Head of caudate nucleus (tissue), 42 donors: ENCODE results near the gene LRCH4.
"Not testable (repeated sequence)": the region's sequence is repeated elsewhere in the genome, so short reads cannot be mapped to it uniquely, and the experiment has no call there.

Experiments used
- DNase-seq, 42 donors: peaks; one replicate each; pipeline versions ENCODE4 v3.0.0 to v3.0.0-alpha.2; 2020 to 2021; ENCODE audit warnings: mixed read lengths in 7 of 42
- intact Hi-C: fragments of 100-400 bp; cut with DNase I; formaldehyde crosslinking; loops from one replicate; pipeline ENCODE4 v1.15.0; 2022

Gene LRCH4

GRCh38 chr7:100571829-100572116 lies 14.2 kb downstream of the LRCH4 start:
- intact Hi-C loops, result no loop called here

GRCh38 chr7:100570954-100571828 lies 14.7 kb downstream of the LRCH4 start:
- intact Hi-C loops, result no loop called here
- no peak for DNase-seq

More at GRCh38 chr7:100571829-100572116, 14.2 kb downstream of the LRCH4 start:
- no peak for DNase-seq

DNA sequence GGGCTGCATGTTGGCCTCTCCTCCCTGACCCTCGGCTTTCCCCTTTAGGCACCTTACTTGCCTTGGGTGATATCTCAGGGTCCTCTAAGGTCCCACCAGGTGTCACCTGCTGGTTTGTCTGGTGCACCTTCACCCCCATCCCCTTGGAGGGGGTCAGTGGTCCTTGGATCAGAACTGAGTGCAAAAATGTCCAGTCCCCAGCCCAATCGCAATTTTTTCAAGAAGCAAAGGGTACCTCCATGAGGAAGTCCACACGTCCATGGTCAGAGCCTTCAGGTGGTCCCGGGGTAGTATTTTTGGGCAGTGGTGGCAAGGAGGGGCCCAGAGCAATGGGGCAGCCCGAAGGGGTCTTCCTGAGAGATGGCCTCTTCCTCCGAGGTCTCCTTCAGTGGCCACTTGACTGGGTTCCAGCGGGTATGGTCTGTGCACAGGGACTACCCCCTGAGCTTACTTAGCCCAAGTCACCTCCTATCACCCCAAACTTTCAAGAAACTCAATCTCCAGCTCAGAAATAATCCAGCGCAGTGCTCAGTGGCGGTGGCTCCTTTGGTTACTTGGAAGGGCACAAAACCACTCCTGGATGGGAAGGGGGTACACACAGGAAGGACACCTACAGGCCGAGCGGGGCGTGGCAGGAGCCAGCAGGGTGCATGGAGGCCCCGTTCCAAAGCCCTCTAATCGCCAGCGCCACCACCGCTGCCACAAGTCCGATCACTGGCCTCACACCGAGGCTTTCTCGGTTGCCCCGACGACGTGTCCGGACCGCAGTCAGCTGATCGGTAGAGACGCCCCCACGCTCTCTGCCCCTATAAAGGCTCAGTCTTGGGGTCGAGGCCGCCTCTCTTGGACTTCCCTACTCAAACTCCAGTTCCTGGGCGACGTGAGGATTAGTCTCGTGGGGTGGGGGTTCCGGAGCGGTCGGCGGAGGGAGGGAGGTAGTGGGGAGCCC lies 16.8 kb downstream of the LRCH4 start:
- intact Hi-C loops, result loop anchor here (5.0 kb wide), 1 partner anchor 87 kb away; the partner anchor contains the start of gene NYAP1
- peak in 41 of 42 donors; percentile 34 to 85 (median 71) for DNase-seq

GRCh38 chr7:100568176-100568895 lies 17.6 kb downstream of the LRCH4 start:
- no peak for DNase-seq
- intact Hi-C loops, result loop anchor here (5.0 kb wide), 1 partner anchor 86 kb away; the partner anchor contains the start of gene NYAP1

DNA sequence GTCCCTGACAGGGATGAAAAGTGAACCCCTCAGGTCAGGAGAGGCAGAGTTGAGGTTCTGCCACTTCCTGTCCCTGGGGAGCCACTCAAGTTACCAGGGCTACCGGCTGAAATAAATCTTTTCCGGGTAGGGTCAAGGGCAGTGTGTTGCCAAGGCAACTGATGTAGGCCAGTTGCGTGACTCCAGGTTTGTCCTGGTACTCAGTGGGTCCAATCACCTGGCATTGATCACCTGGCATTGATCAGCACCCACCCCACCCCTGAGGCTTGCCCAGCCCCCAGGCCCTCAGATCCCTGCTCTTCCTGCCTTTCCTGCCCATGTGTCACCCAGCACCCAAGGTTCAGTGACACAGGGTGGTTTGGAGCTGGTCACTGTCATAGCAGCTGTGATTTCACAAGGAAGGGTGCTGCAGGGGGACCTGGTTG lies 18.2 kb downstream of the LRCH4 start:
- intact Hi-C loops, result loop anchor here (5.0 kb wide), 1 partner anchor 85 kb away; the partner anchor contains the start of gene NYAP1
- DNase-seq, result no peak

GRCh38 chr7:100567031-100567730 lies 18.7 kb downstream of the LRCH4 start:
- intact Hi-C loops, result loop anchor here (5.0 kb wide), 1 partner anchor 85 kb away; the partner anchor contains the start of gene NYAP1
- DNase-seq, result peak in 1 of 42 donors; percentile 31

- intact Hi-C loops, result loop anchor here (5.0 kb wide), 1 partner anchor 84 kb away; the partner anchor contains the start of gene NYAP1
- DNase-seq, result peak in 1 of 42 donors; percentile 21
Observed at GRCh38 chr7:100566018-100566531, 19.9 kb downstream of the LRCH4 start.

- intact Hi-C loops, result loop anchor here (5.0 kb wide), 1 partner anchor 83 kb away; the partner anchor contains the start of gene NYAP1
- peak in 1 of 42 donors; percentile 10 for DNase-seq
Observed at GRCh38 chr7:100565133-100565571, 20.8 kb downstream of the LRCH4 start.

DNA sequence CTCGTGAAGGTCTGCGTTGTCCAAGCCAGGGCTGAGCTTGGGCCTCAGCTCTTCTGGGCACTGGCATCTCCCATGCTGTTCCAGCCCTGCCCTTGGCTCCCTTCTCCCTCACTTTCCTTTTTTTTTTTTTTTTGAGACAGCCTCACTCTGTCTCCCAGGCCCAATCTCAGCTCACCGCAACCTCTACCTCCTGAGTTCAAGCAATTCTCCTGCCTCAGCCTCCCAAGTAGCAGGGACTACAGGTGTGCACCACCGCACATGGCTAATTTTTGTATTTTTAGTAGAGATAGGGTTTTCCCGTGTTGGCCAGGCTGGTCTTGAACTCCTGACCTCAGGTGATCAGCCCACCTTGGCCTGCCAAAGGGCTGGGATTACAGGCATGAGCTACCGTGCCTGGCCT lies 21.5 kb downstream of the LRCH4 start:
- DNase-seq, intact Hi-C loops: not testable (repeated sequence)

GRCh38 chr7:100563809-100564400 lies 22.0 kb downstream of the LRCH4 start:
- DNase-seq, result peak; percentile 64 to 94 (median 84)
- intact Hi-C loops, result no loop called here

DNA sequence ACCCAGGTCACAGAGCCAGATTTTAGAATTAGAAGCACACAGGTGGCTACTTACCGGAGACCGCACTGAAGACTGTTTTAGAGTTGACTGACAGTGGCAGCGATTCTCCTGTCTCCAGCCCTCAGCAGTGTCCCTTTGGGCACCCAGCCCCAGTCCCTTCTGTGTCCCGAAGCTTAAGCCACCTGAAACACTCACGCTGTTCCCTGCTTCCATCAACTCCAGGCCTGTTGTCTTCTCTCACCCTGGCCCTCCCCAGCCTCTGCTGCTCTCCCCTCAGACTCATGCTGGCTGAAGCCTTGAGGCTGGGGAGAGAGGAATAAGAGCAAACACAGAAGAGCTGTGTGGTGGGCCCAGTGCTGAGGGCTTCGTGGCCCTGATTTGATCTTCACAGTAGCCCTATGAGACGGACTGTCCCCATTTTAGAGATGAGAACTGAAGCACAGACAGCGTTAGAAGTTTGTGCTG lies 22.8 kb downstream of the LRCH4 start:
- peak in 1 of 42 donors; percentile 18 for DNase-seq
- intact Hi-C loops, result no loop called here

GRCh38 chr7:100562195-100563099 lies 23.5 kb downstream of the LRCH4 start:
- DNase-seq, result peak in 1 of 42 donors; percentile 27
- intact Hi-C loops, result no loop called here

- DNase-seq, result peak in 1 of 42 donors; percentile 1
- intact Hi-C loops, result no loop called here
Observed at GRCh38 chr7:100561491-100562194, 24.3 kb downstream of the LRCH4 start.

GRCh38 chr7:100559127-100559526 lies 26.8 kb downstream of the LRCH4 start:
- intact Hi-C loops, result no loop called here
- DNase-seq, result peak in 10 of 42 donors; percentile 39 to 72 (median 58)

DNA sequence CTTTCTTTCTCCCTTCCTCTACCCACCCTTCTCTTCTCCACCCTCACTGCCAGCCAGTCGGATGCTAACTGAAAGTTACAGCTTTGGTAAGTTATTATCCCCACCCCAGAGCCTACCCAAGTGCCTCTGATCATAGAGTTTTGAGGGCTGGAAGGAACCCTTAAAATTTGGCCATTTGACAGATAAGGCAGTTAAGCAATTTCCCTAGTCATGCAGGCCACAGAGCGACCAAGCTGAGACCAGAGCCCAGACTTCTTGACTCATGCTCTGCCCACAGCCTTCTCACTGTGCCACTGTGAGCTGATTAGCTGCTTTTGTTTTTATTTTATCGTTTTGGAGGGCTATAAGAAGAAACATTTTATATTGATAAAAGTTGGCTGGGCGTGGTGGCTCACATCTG lies 29.4 kb downstream of the LRCH4 start:
- intact Hi-C loops, result no loop called here
- no peak for DNase-seq

- DNase-seq, result no peak
- intact Hi-C loops, result no loop called here
Observed at GRCh38 chr7:100555701-100556100, 30.2 kb downstream of the LRCH4 start.
